ENCODE results near the gene TMEM35B.
"Not testable (repeated sequence)": the region's sequence is repeated elsewhere in the genome, so short reads cannot be mapped to it uniquely, and the experiment has no call there.

TMEM35B gene

GRCh38 chr1:34984793-34985608 is at the start of gene TMEM35B:
Gene TMEM35B (minus strand): TSS chr1:34985347. CDS start chr1:34985305, 42 bp downstream.
- no peak for DNase-seq (ENCODE audit: low read depth in 2 of 2)

DNA sequence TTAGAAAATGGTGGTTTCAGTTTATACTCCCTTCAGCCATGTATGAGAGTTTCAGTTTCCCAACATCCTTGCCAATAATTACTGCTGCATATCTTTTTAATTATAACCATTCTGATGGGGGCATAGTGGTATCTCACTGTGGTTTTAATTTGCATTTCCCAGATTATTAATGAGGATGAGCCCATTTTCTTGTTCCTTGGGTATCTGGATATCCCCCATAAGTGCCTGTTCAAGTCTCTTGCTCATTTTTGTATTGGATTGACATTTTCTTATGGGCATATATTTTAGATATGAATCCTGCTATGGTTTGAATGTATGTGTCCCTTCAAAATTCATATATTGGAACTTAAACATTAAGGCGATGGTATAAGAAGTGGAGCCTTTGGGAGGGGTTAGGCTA is 48.2 kb upstream of the TMEM35B start:
- no peak for DNase-seq (ENCODE audit: low read depth in 2 of 2)

DNA sequence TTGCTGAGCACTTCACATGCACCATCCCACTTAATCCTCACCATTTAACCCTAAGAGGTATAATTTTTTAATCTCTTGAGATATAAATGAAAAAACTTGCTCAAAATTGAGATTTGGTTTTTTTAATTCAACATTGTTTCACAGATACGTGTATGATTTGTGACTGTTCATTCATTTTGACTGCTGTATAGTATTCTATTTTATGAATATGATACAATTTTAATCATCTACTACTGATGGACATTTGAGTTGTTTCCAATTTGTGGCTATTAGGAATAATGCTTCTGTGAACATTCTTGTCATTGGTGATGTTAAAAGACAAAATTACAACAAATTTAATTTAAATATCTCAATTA is 47.2 kb upstream of the TMEM35B start:
- no peak for DNase-seq (ENCODE audit: low read depth in 2 of 2)

- no peak for DNase-seq (ENCODE audit: low read depth in 2 of 2)
These were observed 45.8 kb upstream of the TMEM35B start for GRCh38 chr1:35030756-35031446.

DNA sequence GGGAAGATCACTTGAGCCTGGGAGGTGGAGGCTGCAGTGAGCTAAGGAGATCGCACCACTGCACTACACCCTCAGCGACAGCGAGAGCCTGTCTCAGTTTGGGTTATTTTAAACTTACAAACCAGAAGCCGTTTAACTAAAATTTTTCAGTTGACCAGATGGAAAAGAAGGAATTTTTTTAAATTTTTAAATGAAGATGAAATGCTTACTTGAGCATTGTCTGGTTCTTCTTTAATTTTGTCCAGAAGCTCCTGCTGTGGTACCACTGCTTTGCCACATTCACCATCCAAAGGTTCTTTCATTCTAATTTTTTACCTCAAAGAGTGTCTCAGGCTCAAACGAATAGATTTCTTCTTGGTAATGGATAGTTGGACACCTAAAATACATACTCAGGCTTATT is 45.2 kb upstream of the TMEM35B start:
- no peak for DNase-seq (ENCODE audit: low read depth in 2 of 2)

DNA sequence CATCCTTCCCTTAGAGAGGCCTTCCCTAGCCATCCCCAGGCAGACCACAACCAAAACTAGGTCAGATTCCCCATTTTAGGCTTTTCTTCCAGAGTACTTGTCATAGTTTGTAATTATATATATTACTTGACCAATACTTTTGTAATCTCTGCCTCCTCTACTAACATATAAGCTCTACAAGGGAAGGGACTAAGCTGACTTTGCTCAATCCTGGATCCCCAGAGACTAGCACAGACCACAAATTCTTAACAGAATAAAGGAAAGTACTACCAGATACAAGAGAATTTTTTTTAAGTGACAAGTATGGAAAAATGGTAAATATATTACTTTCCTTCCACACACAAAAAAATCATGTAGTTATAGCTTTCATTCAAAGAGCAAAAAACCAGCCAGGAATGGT is 44.6 kb upstream of the TMEM35B start:
- no peak for DNase-seq (ENCODE audit: low read depth in 2 of 2)

- DNase-seq (ENCODE audit: low read depth in 2 of 2) = no peak
These were observed 31.3 kb upstream of the TMEM35B start for GRCh38 chr1:35016406-35016805.

- no peak for DNase-seq (ENCODE audit: low read depth in 2 of 2)
These were observed 29.3 kb upstream of the TMEM35B start for GRCh38 chr1:35014486-35014885.

GRCh38 chr1:35005711-35006110 is 20.6 kb upstream of the TMEM35B start:
- DNase-seq (ENCODE audit: low read depth in 2 of 2) = no peak

- peak in 1 of 2 experiments; percentile 7 for DNase-seq (ENCODE audit: low read depth in 2 of 2)
These were observed 16.6 kb upstream of the TMEM35B start for GRCh38 chr1:35001743-35002142.

- DNase-seq (ENCODE audit: low read depth in 2 of 2) = no peak
These were observed 9.7 kb upstream of the TMEM35B start for GRCh38 chr1:34994878-34995277.

DNA sequence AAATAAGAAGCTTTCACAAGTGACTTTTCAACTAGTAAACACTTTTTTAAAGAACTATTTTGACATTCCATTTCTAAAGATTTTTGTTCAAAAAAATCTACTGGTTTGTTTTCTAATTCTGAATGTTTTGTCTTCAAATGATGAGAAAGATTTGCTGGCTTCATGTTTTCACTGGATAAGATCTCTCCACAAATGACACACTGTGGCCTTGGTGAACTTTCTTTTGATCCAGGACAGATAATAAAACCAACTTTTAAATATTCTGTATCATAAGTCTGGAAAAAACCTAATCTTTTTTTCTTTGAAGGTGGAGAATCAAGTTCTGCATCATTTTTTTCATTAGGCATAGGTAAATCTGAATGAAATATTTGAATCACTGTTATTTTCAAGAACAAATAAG is 3.4 kb upstream of the TMEM35B start:
- no peak for DNase-seq (ENCODE audit: low read depth in 2 of 2)

DNA sequence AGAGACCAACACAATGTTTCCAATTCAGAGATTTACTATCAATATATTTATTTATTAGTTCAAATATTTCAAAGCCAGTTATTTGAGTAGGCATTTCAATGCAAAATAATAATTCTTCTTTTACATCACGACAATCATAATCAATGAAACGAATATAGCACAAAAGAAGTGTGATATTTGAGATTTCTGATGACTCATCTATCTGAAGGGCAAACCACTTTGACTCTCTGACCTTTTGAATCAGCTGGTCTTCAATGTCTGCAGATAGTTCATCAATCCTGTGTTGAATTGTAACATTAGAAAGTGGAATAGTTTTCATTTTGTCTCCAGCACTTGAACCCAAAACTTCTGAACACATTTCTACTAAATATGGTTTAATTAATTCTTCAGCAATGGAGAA is 3.0 kb upstream of the TMEM35B start:
- DNase-seq (ENCODE audit: low read depth in 2 of 2) = no peak

GRCh38 chr1:34987018-34987417 is 1.9 kb upstream of the TMEM35B start:
- DNase-seq (ENCODE audit: low read depth in 2 of 2) = no peak

DNA sequence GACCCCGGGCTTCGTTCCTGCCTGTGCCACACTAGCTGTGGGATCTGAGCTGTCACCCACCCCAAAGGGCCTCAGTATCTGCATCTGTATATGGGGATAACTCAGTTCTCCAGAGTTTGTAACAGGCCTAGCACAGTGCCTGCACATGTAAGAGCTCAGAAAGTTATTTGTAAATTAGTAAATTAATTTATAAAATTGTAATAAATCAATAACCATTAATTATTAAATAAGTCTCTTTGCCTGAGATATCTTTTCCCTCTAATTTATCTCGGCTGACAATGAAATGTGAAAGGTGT is 410 bp upstream of the TMEM35B start:
- DNase-seq (ENCODE audit: low read depth in 2 of 2) = not testable (repeated sequence)

- no peak for DNase-seq (ENCODE audit: low read depth in 2 of 2)
These were observed 733 bp downstream of the TMEM35B start for GRCh38 chr1:34984435-34984792.

GRCh38 chr1:34983700-34984355 is 1.3 kb downstream of the TMEM35B start:
- no peak for DNase-seq (ENCODE audit: low read depth in 2 of 2)

GRCh38 chr1:34982820-34983376 is 2.2 kb downstream of the TMEM35B start:
- DNase-seq (ENCODE audit: low read depth in 2 of 2) = no peak

GRCh38 chr1:34980715-34981114 is 4.4 kb downstream of the TMEM35B start:
- DNase-seq (ENCODE audit: low read depth in 2 of 2) = no peak

GRCh38 chr1:34978921-34979320 is 6.2 kb downstream of the TMEM35B start:
- DNase-seq (ENCODE audit: low read depth in 2 of 2) = no peak

GRCh38 chr1:34977858-34978257 is 7.3 kb downstream of the TMEM35B start:
- no peak for DNase-seq (ENCODE audit: low read depth in 2 of 2)

- DNase-seq (ENCODE audit: low read depth in 2 of 2) = no peak
These were observed 8.0 kb downstream of the TMEM35B start for GRCh38 chr1:34977210-34977471.

Measured in fibroblast of skin of left biceps (primary cell).